H9 (cell line): ENCODE data around the gene PTCD1. TPM values are rescaled to one million over a fixed set of nuclear protein-coding genes. Genes with fewer than 3 reads are reported as not detected.

ENCODE experiments used
- DNase-seq: peaks from one replicate; pipeline ENCODE4 v3.0.0-alpha.2; 2017
- H2AFZ ChIP-seq: one replicate; pipeline ENCODE4 v1.6.1; 2013; ENCODE audit warnings: mild to moderate bottlenecking, low read length, control low read depth, moderate library complexity
- H2AK5ac ChIP-seq: 2 replicates; pipeline ENCODE4 v1.6.1; 2013; ENCODE audit warnings: low read length, control low read depth, mixed read lengths; ENCODE audit not compliant: insufficient read length
- H2BK120ac ChIP-seq: one replicate; pipeline ENCODE4 v1.6.1; 2013; ENCODE audit warnings: low read depth, mild to moderate bottlenecking, low read length, control low read depth, inconsistent platforms; ENCODE audit not compliant: poor library complexity, severe bottlenecking
- H2BK12ac ChIP-seq: 2 replicates; pipeline ENCODE4 v1.6.1; 2013; ENCODE audit warnings: low read length, control low read depth, mixed read lengths, low read depth; ENCODE audit not compliant: insufficient read length
- H2BK15ac ChIP-seq: 2 replicates; pipeline ENCODE4 v1.6.1; 2013; ENCODE audit warnings: low read depth, low read length, control low read depth
- H2BK20ac ChIP-seq: one replicate; pipeline ENCODE4 v1.6.1; 2013; ENCODE audit warnings: low read depth, mild to moderate bottlenecking, low read length, control low read depth, inconsistent platforms; ENCODE audit not compliant: poor library complexity, severe bottlenecking
- H2BK5ac ChIP-seq: 2 replicates; pipeline ENCODE4 v1.6.1; 2013; ENCODE audit warnings: low read length, control low read depth, mixed read lengths; ENCODE audit not compliant: insufficient read length
- H3K14ac ChIP-seq: 2 replicates; pipeline ENCODE4 v1.6.1; 2013; ENCODE audit warnings: low read length, control low read depth; ENCODE audit not compliant: insufficient read depth
- H3K18ac ChIP-seq: 2 replicates; pipeline ENCODE4 v1.6.1; 2013; ENCODE audit warnings: low read depth, mild to moderate bottlenecking, mixed read lengths, low read length, control low read depth; ENCODE audit not compliant: insufficient read length
- H3K23ac ChIP-seq: 2 replicates; pipeline ENCODE4 v1.6.1; 2013; ENCODE audit warnings: low read length, control low read depth, mixed read lengths, low read depth; ENCODE audit not compliant: insufficient read length
- H3K23me2 ChIP-seq: 2 replicates; pipeline ENCODE4 v1.6.1; 2013; ENCODE audit warnings: low read depth, mild to moderate bottlenecking, mixed read lengths, low read length, control low read depth; ENCODE audit not compliant: insufficient read length, poor library complexity, severe bottlenecking
- H3K27ac ChIP-seq: 2 replicates; pipeline ENCODE4 v1.5.1; 2013; ENCODE audit warnings: low read length, control low read depth, mixed read lengths, low read depth; ENCODE audit not compliant: insufficient read length
- H3K27me3 ChIP-seq: 2 replicates; pipeline ENCODE4 v1.6.1; 2013; ENCODE audit warnings: low read length, control low read depth, inconsistent platforms; ENCODE audit not compliant: insufficient read depth
- H3K4ac ChIP-seq: 2 replicates; pipeline ENCODE4 v1.6.1; 2013; ENCODE audit warnings: low read depth, mild to moderate bottlenecking, control low read depth, inconsistent platforms, low read length, moderate library complexity
- H3K4me1 ChIP-seq: 2 replicates; pipeline ENCODE4 v1.6.1; 2013; ENCODE audit warnings: low read length, control low read depth, inconsistent platforms; ENCODE audit not compliant: insufficient read depth
- H3K4me2 ChIP-seq: 2 replicates; pipeline ENCODE4 v1.6.1; 2013; ENCODE audit warnings: low read length, control low read depth, mixed read lengths; ENCODE audit not compliant: insufficient read length, insufficient read depth
- H3K56ac ChIP-seq: 2 replicates; pipeline ENCODE4 v1.6.1; 2013; ENCODE audit warnings: low read depth, mild to moderate bottlenecking, mixed read lengths, low read length, control low read depth; ENCODE audit not compliant: insufficient read length
- H3K79me1 ChIP-seq: 2 replicates; pipeline ENCODE4 v1.6.1; 2013; ENCODE audit warnings: low read depth, mild to moderate bottlenecking, moderate library complexity, low read length, control low read depth, inconsistent platforms; ENCODE audit not compliant: insufficient read depth, poor library complexity, severe bottlenecking
- H3K79me2 ChIP-seq: 2 replicates; pipeline ENCODE4 v1.6.1; 2013; ENCODE audit warnings: low read length, control low read depth, inconsistent platforms; ENCODE audit not compliant: insufficient read depth
- H3K9ac ChIP-seq: 2 replicates; pipeline ENCODE4 v1.6.1; 2013; ENCODE audit warnings: low read length, control low read depth, mixed read lengths; ENCODE audit not compliant: insufficient read length; ENCODE audit errors: extremely low read depth
- H3K9me3 ChIP-seq: one replicate; pipeline ENCODE4 v1.6.1; 2013; ENCODE audit warnings: low read depth, low read length, inconsistent platforms; ENCODE audit not compliant: control insufficient read depth
- H3T11ph ChIP-seq: one replicate; pipeline ENCODE4 v1.6.1; 2013; ENCODE audit warnings: mild to moderate bottlenecking, low read length, control low read depth, inconsistent platforms
- H4K20me1 ChIP-seq: one replicate; pipeline ENCODE4 v1.6.1; 2013; ENCODE audit not compliant: control insufficient read depth, insufficient read length, insufficient read depth
- H4K5ac ChIP-seq: 2 replicates; pipeline ENCODE4 v1.6.1; 2013; ENCODE audit warnings: low read depth, mild to moderate bottlenecking, mixed read lengths, low read length, control low read depth; ENCODE audit not compliant: insufficient read length
- H4K8ac ChIP-seq: replicated peaks from 2 replicates; pipeline ENCODE4 v1.6.1; 2013; ENCODE audit warnings: low read length, control low read depth, mixed read lengths, low read depth; ENCODE audit not compliant: insufficient read length
- H4K91ac ChIP-seq: 2 replicates; pipeline ENCODE4 v1.6.1; 2013; ENCODE audit warnings: low read depth, mild to moderate bottlenecking, moderate library complexity, mixed read lengths, low read length, control low read depth; ENCODE audit not compliant: insufficient read length
- H3K27ac Mint-ChIP-seq, 3 experiments: 2 replicates in 2 of 3; 3 replicates in 1 of 3; pipeline ENCODE4 v1.8.0; 2020 to 2021; ENCODE audit warnings: mixed read lengths in 3 of 3, mild to moderate bottlenecking in 1 of 3, moderate library complexity in 1 of 3
- H3K27me3 Mint-ChIP-seq: 2 replicates; pipeline ENCODE4 v1.8.0; 2021; ENCODE audit warnings: low read depth, mild to moderate bottlenecking, moderate library complexity, mixed read lengths
- H3K36me3 Mint-ChIP-seq, 3 experiments: 2 replicates in 2 of 3; 3 replicates in 1 of 3; pipeline ENCODE4 v1.8.0; 2020 to 2021; ENCODE audit warnings: low read depth in 3 of 3, mixed read lengths in 3 of 3; ENCODE audit not compliant: insufficient read depth in 1 of 3
- H3K4me1 Mint-ChIP-seq, 2 experiments: 2 replicates each; pipeline ENCODE4 v1.8.0; 2020; ENCODE audit warnings: mixed read lengths in 2 of 2
- H3K4me3 Mint-ChIP-seq, 2 experiments: 2 replicates in 1 of 2; 3 replicates in 1 of 2; pipeline ENCODE4 v1.8.0; 2020 to 2021; ENCODE audit warnings: mild to moderate bottlenecking in 2 of 2, mixed read lengths in 2 of 2, moderate library complexity in 1 of 2
- H3K9me3 Mint-ChIP-seq, 2 experiments: 2 replicates in 1 of 2; 3 replicates in 1 of 2; pipeline ENCODE4 v1.8.0; 2020; ENCODE audit warnings: mild to moderate bottlenecking in 2 of 2, mixed read lengths in 2 of 2, moderate library complexity in 1 of 2
- CTCF ChIP-seq: fragments of 200-600 bp; sonication (generic); conservative IDR thresholded peaks from 3 replicates; pipeline ENCODE4 v1.8.0; 2021; ENCODE audit warnings: antibody characterized with exemption, mild to moderate bottlenecking
- WGBS: extraction: QIAGEN DNeasy Blood & Tissue Kit; methylation state at CpG from one replicate; pipeline ENCODE4 v1.1.7; 2013; ENCODE audit warnings: missing lambda C conversion rate, low lambda C conversion rate, mixed read lengths; ENCODE audit not compliant: insufficient read length; ENCODE audit errors: extremely low coverage; 5-methylcytosine and 5-hydroxymethylcytosine counted together
- total RNA-seq: library from RNA; stranded (reverse); gene quantifications from 2 replicates; pipeline ENCODE4 v1.2.1, GENCODE V29; 2021

Gene PTCD1
- total RNA-seq, 1 experiment from 2014 or later, result 12.8 TPM

- Histone ChIP-seq H3T11ph (no peak overlapping the region), H3K27me3 (no peaks in the 10 kb centered on the region), H3K79me1 (peaks cover 8% of the 10 kb centered on the region), H3K56ac (no peak overlapping the region), H2BK5ac (no peak overlapping the region), H2BK12ac (no peak overlapping the region), H3K18ac (no peak overlapping the region), H4K8ac (no peak overlapping the region), H2AFZ (no peak overlapping the region), H2AK5ac (no peak overlapping the region), H3K9ac (no peak overlapping the region), H3K9me3 (no peaks in the 10 kb centered on the region), H3K4ac (no peak overlapping the region), H2BK15ac (no peak overlapping the region), H4K91ac (no peak overlapping the region), H3K14ac (no peak overlapping the region), H4K5ac (no peak overlapping the region), H3K23me2 (no peaks in the 10 kb centered on the region), H3K79me2 (no peaks in the 10 kb centered on the region), H3K4me2 (no peak overlapping the region), H2BK120ac (no peak overlapping the region), H3K27ac (no peak overlapping the region), H2BK20ac (no peak overlapping the region), H4K20me1 (no peaks in the 10 kb centered on the region), H3K23ac (no peak overlapping the region), H3K4me1 (no peaks in the 10 kb centered on the region)
- no peaks in the 10 kb centered on the region; a peak in 1 of 5 replicates for H3K9me3 Mint-ChIP-seq
- H3K4me3 Mint-ChIP-seq, result no peak overlapping the region; a peak in 1 of 5 replicates
- H3K27me3 Mint-ChIP-seq, result no peaks in the 10 kb centered on the region; the same call in 1 of the 2 replicates
- H3K4me1 Mint-ChIP-seq, result peaks cover 6 to 11% of the 10 kb centered on the region in 2 experiments
- no CpG with 5 or more reads among the region's 13 CpGs for WGBS
- no peak for DNase-seq
- H3K27ac Mint-ChIP-seq, result no peak overlapping the region
- no peak for TF ChIP-seq CTCF
- peaks cover 12 to 34% (median 17%) of the 10 kb centered on the region in 3 experiments; a peak in 6 of 7 replicates for H3K36me3 Mint-ChIP-seq
These were observed 54.7 kb downstream of the PTCD1 start for GRCh38 chr7:99383791-99384370.
